SJSA1 (cell line): Measurements from ENCODE around the gene CACNA1F. TPM values are rescaled to one million over a fixed set of nuclear protein-coding genes. Genes with fewer than 3 reads are reported as not detected.

Experiments
- DNase-seq, 2 experiments: peaks; one replicate each; pipeline ENCODE4 v3.0.0-alpha.2; 2015 to 2020; ENCODE audit warnings: low spot score in 2 of 2, low read depth in 1 of 2
- H3K27ac ChIP-seq: fragments of 250-450 bp; sonication (Bioruptor Pico); 2 replicates; pipeline ENCODE4 v1.5.1; 2020; ENCODE audit warnings: mild to moderate bottlenecking, moderate library complexity
- H3K27me3 ChIP-seq: fragments of 250-450 bp; sonication (Bioruptor Pico); replicated peaks from 2 replicates; pipeline ENCODE4 v1.5.1; 2020; ENCODE audit warnings: mild to moderate bottlenecking, moderate library complexity
- H3K36me3 ChIP-seq: fragments of 250-450 bp; sonication (Bioruptor Pico); 2 replicates; pipeline ENCODE4 v1.5.1; 2020; ENCODE audit warnings: mild to moderate bottlenecking
- H3K4me1 ChIP-seq: fragments of 250-450 bp; sonication (Bioruptor Pico); replicated peaks from 2 replicates; pipeline ENCODE4 v1.6.1; 2021; ENCODE audit warnings: mild to moderate bottlenecking
- H3K4me3 ChIP-seq: fragments of 250-450 bp; sonication (Bioruptor Pico); 2 replicates; pipeline ENCODE4 v1.5.1; 2020; ENCODE audit warnings: mild to moderate bottlenecking
- H3K9me3 ChIP-seq: fragments of 250-450 bp; sonication (Bioruptor Pico); replicated peaks from 2 replicates; pipeline ENCODE4 v1.5.1; 2020; ENCODE audit warnings: mild to moderate bottlenecking
- total RNA-seq: library from RNA; depleted of rRNA; stranded (reverse); fragments of >200 nt; shearing (Covaris generic); gene quantifications from 2 replicates; pipeline ENCODE4 v1.2.3, GENCODE V29; 2014; rRNA removed

Gene CACNA1F
- total RNA-seq = not detected in 2 replicates

DNA sequence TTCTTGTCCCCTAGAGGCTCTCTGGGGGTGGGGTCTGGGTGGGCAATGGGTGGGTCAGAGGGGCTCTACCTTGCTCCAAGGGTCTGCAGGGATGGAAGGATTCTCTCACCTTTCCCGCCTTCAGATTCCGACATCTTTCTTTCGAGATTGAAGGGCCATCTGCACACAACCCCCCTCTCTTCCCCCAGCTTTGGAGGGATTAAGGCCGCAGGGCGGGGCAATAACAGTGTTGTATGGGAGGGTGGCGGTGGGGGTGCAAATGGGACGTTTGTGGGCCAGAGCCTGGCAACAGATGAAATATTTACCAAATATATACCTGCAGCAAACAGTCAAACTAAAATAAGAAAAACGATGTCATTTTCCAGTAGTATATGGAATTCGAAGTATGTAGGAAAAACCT is at the start of gene CACNA1F:
TSS of gene CACNA1F (minus strand) at position 165 of the 400 bp plus-strand sequence. CDS start at position 134, 31 bp downstream.
- Histone ChIP-seq H3K4me1 (no peaks in the 10 kb centered on the region), H3K9me3 (no peaks in the 10 kb centered on the region), H3K27ac (no peak within 1 kb of the TSS), H3K27me3 (no peaks in the 10 kb centered on the region), H3K4me3 (no peak within 1 kb of the TSS), H3K36me3 (no peaks in the 10 kb centered on the region)
- DNase-seq = no peak

GRCh38 chrX:49282647-49283011 is 49.5 kb upstream of the CACNA1F start:
- H3K36me3 ChIP-seq = no peaks in the 10 kb centered on the region
- H3K4me3 ChIP-seq = no peak overlapping the region
- DNase-seq = no peak
- no peaks in the 10 kb centered on the region for H3K27me3 ChIP-seq
- no peaks in the 10 kb centered on the region for H3K4me1 ChIP-seq
- no peak overlapping the region for H3K27ac ChIP-seq
- no peaks in the 10 kb centered on the region for H3K9me3 ChIP-seq

- Histone ChIP-seq H3K36me3 (no peaks in the 10 kb centered on the region), H3K9me3 (no peaks in the 10 kb centered on the region)
Measured at GRCh38 chrX:49278081-49278480, 44.9 kb upstream of the CACNA1F start.

GRCh38 chrX:49277535-49277830 is 44.3 kb upstream of the CACNA1F start:
- H3K36me3 ChIP-seq = peaks cover 2% of the 10 kb centered on the region; the same call in 1 of the 2 replicates
- no peaks in the 10 kb centered on the region for H3K27me3 ChIP-seq
- no peak overlapping the region for H3K27ac ChIP-seq
- H3K4me3 ChIP-seq = no peak overlapping the region
- H3K9me3 ChIP-seq = no peaks in the 10 kb centered on the region
- no peaks in the 10 kb centered on the region for H3K4me1 ChIP-seq
- no peak for DNase-seq

More at GRCh38 chrX:49278081-49278480, 44.9 kb upstream of the CACNA1F start:
- H3K27me3 ChIP-seq = no peaks in the 10 kb centered on the region
- H3K4me1 ChIP-seq = no peaks in the 10 kb centered on the region
- no peak for DNase-seq
- no peak overlapping the region for H3K27ac ChIP-seq
- no peak overlapping the region for H3K4me3 ChIP-seq

DNA sequence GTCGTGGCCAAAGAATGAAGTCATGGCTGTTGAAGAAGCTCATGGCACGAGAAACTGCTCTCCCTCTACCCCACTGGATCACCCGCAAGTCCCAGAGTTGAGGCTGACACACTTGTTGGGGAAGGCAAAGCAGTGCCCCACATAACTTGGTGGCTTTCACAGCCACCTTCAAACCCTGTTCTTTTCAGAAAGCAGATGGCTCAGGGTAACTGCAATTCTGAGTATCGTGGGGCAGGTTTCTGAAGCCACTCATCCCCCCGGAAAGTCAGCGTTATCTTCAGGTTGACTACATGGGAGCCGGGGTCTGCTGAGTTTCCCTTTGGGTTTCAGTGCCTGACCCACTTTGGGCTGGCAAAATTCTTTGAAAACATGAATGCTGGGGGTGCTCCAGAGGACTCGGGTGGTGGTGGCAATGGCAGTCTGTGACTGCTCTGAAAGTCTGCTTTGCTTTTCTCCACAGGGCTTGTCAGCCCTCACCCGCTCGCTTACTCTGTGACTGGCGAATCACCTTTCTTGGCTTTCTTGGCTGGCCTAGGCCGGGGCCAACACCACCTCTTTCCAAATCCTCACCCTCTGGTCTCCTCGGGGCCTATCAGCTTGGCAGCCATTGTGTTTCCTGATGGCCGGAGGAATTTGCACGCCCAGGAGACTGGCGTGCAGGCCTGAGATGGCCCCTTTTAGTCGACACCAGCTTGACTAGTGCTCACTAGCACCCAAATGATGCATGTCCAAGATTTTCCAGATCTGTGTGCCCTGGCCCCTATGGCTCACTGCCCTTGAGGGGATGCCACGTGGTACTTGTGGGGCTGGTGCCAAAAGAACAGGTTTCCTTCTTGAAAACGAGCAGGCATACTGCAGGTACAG is 43.8 kb upstream of the CACNA1F start:
- peaks cover 4% of the 10 kb centered on the region; the same call in 1 of the 2 replicates for H3K36me3 ChIP-seq
- H3K27ac ChIP-seq = no peak overlapping the region
- no peak overlapping the region for H3K4me3 ChIP-seq
- H3K9me3 ChIP-seq = no peaks in the 10 kb centered on the region
- no peaks in the 10 kb centered on the region for H3K4me1 ChIP-seq
- no peaks in the 10 kb centered on the region for H3K27me3 ChIP-seq
- DNase-seq = no peak

GRCh38 chrX:49276207-49276606 is 43.1 kb upstream of the CACNA1F start:
- H3K36me3 ChIP-seq = peaks cover 4% of the 10 kb centered on the region; the same call in 1 of the 2 replicates
- H3K27ac ChIP-seq = no peak overlapping the region
- H3K4me1 ChIP-seq = no peaks in the 10 kb centered on the region
- H3K9me3 ChIP-seq = no peaks in the 10 kb centered on the region
- DNase-seq = no peak
- no peaks in the 10 kb centered on the region for H3K27me3 ChIP-seq
- no peak overlapping the region for H3K4me3 ChIP-seq

DNA sequence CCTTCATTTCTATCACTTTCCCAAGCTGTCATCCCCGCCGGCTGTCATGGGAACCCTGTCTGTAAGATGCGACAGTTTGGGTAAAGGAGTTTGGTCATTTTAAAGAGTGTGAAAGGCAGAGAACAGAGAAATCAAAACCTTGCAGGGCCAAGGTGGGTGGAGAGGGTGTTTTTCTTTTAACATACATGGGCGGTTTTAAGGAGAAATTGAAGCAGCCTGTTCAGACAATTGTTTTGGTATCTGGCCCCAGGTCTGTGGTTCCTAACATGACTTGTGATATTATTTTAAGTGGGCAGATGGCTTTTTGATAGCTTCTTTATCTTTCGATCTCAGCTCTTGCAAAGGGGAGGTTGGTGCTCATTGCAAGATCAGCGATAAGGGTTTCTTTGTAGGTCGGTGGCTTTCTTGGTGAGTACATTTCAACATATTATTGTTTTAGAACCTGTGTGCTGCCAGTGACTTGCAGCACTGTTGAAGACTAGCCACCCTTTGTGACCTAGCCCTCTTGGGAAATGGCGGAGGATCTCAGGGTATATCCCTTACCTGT is 40.1 kb upstream of the CACNA1F start:
- DNase-seq = no peak
- Histone ChIP-seq H3K27me3 (no peaks in the 10 kb centered on the region), H3K4me3 (no peak overlapping the region), H3K4me1 (peaks cover 13% of the 10 kb centered on the region), H3K36me3 (peaks cover 16% of the 10 kb centered on the region), H3K9me3 (no peaks in the 10 kb centered on the region), H3K27ac (no peak overlapping the region)

GRCh38 chrX:49272421-49272820 is 39.3 kb upstream of the CACNA1F start:
- no peak overlapping the region for H3K27ac ChIP-seq
- H3K9me3 ChIP-seq = no peaks in the 10 kb centered on the region
- H3K36me3 ChIP-seq = peaks cover 16% of the 10 kb centered on the region
- H3K4me3 ChIP-seq = no peak overlapping the region
- no peak for DNase-seq
- H3K4me1 ChIP-seq = peaks cover 13% of the 10 kb centered on the region
- no peaks in the 10 kb centered on the region for H3K27me3 ChIP-seq

GRCh38 chrX:49271341-49271740 is 38.2 kb upstream of the CACNA1F start:
- Histone ChIP-seq H3K36me3 (peaks cover 16% of the 10 kb centered on the region), H3K27ac (no peak overlapping the region), H3K27me3 (no peaks in the 10 kb centered on the region), H3K4me1 (peaks cover 13% of the 10 kb centered on the region), H3K9me3 (no peaks in the 10 kb centered on the region), H3K4me3 (no peak overlapping the region)
- no peak for DNase-seq

- DNase-seq = no peak
- peak overlapping the region; percentile 96 for H3K4me3 ChIP-seq
- H3K27me3 ChIP-seq = no peaks in the 10 kb centered on the region
- peak overlapping the region; percentile 96 for H3K27ac ChIP-seq
- H3K36me3 ChIP-seq = peaks cover 16% of the 10 kb centered on the region
- H3K4me1 ChIP-seq = peaks cover 13% of the 10 kb centered on the region
- H3K9me3 ChIP-seq = no peaks in the 10 kb centered on the region
Measured at GRCh38 chrX:49270249-49270921, 37.2 kb upstream of the CACNA1F start.

GRCh38 chrX:49269767-49270248 is 36.7 kb upstream of the CACNA1F start, which contains the start of gene PPP1R3F:
PPP1R3F (plus strand) TSS chrX:49269793; CDS start chrX:49269870, 77 bp downstream.
- no peak for DNase-seq
- Histone ChIP-seq H3K4me3 (peak within 1 kb of the TSS; percentile 96), H3K4me1 (peaks cover 13% of the 10 kb centered on the region), H3K36me3 (peaks cover 16% of the 10 kb centered on the region), H3K9me3 (no peaks in the 10 kb centered on the region), H3K27me3 (no peaks in the 10 kb centered on the region), H3K27ac (peak within 1 kb of the TSS; percentile 96)

DNA sequence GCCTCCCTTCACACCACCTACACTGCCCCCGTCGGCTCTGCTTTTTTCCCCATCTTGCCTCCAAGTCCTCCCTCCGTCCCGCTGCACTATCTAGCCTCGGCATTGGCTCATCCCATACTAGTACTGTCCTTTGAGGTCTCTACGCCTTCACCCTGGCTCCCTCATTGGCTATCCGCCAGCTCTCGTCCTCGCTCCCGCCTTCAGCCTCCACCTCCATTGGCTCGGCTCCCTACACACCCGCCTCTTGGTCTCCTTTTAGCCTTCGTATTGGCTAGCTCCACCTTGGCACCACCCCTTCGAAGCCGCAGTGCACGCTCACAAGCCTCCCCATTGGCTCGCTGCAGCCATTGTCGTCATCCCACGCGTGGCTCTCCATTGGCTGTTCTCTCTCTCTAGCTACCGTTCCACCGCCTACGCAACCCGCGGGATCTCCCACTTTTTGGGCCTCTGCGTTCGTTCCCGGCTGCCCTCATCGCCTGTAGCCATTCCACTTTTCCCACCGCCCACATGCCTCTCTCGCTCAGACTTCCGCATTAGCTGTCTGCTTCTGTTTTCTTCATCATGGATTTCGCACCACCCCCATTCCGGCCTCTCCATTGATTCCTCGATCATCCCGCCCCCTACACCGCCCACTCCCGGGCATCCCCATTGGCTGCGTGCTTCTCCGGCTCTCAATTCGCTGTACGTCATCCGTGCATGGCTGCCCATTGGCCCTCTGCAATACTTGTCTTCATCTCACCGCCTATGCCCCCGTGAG is 36.0 kb upstream of the CACNA1F start:
- peaks cover 16% of the 10 kb centered on the region for H3K36me3 ChIP-seq
- no peaks in the 10 kb centered on the region for H3K27me3 ChIP-seq
- peak overlapping the region; percentile 96 for H3K4me3 ChIP-seq
- H3K4me1 ChIP-seq = peaks cover 13% of the 10 kb centered on the region
- DNase-seq = peak; percentile 97 to 98
- peak overlapping the region; percentile 96 for H3K27ac ChIP-seq
- no peaks in the 10 kb centered on the region for H3K9me3 ChIP-seq

DNA sequence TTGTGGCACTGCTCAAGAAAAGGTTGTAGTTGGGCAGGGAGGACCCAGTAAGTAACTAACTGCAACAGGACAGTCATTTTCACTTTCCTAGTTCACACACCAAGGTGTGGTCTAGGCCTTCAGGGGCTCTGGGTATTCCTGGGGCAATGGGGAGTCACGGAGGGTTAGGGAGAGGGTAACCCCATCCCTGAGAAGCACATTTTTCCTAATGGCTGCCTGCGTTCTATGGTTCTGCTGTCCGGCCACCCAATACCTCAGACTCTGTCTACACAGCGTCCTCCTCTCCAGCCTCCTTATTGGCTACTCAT is 35.5 kb upstream of the CACNA1F start:
- Histone ChIP-seq H3K4me1 (peaks cover 13% of the 10 kb centered on the region), H3K36me3 (peaks cover 16% of the 10 kb centered on the region)
- no peak for DNase-seq

More for the DNA sequence above, 35.5 kb upstream of the CACNA1F start:
- Histone ChIP-seq H3K4me3 (peak overlapping the region; percentile 96), H3K27ac (peak overlapping the region; percentile 27), H3K9me3 (no peaks in the 10 kb centered on the region), H3K27me3 (no peaks in the 10 kb centered on the region)
